ENCODE results near the gene YY1AP1.

DNA sequence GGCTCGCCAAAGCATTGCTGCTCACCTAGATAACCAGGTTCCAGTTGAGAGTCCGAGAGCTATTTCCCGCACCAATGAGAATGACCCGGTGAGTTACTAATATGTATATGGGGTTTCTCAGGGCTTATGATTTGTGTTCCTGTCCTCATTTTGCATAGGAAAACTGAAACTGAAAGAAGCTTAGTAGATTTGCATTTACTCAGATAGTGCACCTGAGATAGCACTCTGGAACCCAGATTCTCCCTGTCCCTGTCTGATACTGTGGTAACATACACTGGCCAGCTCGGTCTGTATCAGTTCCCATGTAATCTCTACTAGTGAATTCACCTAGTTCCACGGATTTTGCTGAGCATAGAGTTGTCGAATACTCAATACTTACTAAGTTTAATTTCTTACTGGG lies 28.5 kb upstream of the YY1AP1 start:
- TF ChIP-seq SNAI2 (CRISPR knock-in tag; IDR thresholded peaks at IDR 0.05) (no peak), RARB (CRISPR knock-in tag; IDR thresholded peaks at IDR 0.05) (no peak), ZNF70 (CRISPR knock-in tag; IDR thresholded peaks at IDR 0.05) (no peak), ISL1 (CRISPR knock-in tag; IDR thresholded peaks at IDR 0.05) (no peak), ZNF8 (CRISPR knock-in tag; IDR thresholded peaks at IDR 0.05) (no peak)
- TF ChIP-seq, protein P1, sequence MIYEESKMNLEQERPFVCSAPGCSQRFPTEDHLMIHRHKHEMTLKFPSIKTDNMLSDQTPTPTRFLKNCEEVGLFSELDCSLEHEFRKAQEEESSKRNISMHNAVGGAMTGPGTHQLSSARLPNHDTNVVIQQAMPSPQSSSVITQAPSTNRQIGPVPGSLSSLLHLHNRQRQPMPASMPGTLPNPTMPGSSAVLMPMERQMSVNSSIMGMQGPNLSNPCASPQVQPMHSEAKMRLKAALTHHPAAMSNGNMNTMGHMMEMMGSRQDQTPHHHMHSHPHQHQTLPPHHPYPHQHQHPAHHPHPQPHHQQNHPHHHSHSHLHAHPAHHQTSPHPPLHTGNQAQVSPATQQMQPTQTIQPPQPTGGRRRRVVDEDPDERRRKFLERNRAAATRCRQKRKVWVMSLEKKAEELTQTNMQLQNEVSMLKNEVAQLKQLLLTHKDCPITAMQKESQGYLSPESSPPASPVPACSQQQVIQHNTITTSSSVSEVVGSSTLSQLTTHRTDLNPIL (CRISPR knock-in tag; IDR thresholded peaks at IDR 0.05; ENCODE audit: low read depth): no peak
- TF ChIP-seq, protein P2, sequence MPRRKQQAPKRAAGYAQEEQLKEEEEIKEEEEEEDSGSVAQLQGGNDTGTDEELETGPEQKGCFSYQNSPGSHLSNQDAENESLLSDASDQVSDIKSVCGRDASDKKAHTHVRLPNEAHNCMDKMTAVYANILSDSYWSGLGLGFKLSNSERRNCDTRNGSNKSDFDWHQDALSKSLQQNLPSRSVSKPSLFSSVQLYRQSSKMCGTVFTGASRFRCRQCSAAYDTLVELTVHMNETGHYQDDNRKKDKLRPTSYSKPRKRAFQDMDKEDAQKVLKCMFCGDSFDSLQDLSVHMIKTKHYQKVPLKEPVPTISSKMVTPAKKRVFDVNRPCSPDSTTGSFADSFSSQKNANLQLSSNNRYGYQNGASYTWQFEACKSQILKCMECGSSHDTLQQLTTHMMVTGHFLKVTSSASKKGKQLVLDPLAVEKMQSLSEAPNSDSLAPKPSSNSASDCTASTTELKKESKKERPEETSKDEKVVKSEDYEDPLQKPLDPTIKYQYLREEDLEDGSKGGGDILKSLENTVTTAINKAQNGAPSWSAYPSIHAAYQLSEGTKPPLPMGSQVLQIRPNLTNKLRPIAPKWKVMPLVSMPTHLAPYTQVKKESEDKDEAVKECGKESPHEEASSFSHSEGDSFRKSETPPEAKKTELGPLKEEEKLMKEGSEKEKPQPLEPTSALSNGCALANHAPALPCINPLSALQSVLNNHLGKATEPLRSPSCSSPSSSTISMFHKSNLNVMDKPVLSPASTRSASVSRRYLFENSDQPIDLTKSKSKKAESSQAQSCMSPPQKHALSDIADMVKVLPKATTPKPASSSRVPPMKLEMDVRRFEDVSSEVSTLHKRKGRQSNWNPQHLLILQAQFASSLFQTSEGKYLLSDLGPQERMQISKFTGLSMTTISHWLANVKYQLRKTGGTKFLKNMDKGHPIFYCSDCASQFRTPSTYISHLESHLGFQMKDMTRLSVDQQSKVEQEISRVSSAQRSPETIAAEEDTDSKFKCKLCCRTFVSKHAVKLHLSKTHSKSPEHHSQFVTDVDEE (CRISPR knock-in tag; IDR thresholded peaks at IDR 0.05): no peak
- TF ChIP-seq, protein P3, sequence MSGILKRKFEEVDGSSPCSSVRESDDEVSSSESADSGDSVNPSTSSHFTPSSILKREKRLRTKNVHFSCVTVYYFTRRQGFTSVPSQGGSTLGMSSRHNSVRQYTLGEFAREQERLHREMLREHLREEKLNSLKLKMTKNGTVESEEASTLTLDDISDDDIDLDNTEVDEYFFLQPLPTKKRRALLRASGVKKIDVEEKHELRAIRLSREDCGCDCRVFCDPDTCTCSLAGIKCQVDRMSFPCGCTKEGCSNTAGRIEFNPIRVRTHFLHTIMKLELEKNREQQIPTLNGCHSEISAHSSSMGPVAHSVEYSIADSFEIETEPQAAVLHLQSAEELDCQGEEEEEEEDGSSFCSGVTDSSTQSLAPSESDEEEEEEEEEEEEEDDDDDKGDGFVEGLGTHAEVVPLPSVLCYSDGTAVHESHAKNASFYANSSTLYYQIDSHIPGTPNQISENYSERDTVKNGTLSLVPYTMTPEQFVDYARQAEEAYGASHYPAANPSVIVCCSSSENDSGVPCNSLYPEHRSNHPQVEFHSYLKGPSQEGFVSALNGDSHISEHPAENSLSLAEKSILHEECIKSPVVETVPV (CRISPR knock-in tag; IDR thresholded peaks at IDR 0.05): no peak

All from SK-N-SH treated with all-trans-retinoic acid at 6 μM for 48 hours (cell line).